HPDE6-E6E7 (cell line): Measurements from ENCODE around the gene ZFYVE1.
"Not testable (repeated sequence)": the region's sequence is repeated elsewhere in the genome, so short reads cannot be mapped to it uniquely, and the experiment has no call there.

Experiments
- DNase-seq: peaks from one replicate; pipeline ENCODE4 v3.0.0; 2011; ENCODE audit warnings: missing footprints; ENCODE audit errors: extremely low spot score

The ZFYVE1 gene

GRCh38 chr14:72958548-72958947 is 68.4 kb downstream of the ZFYVE1 start:
- no peak for DNase-seq

GRCh38 chr14:72957213-72957612 is 69.7 kb downstream of the ZFYVE1 start:
- DNase-seq: no peak

GRCh38 chr14:72956741-72957140 is 70.2 kb downstream of the ZFYVE1 start:
- not testable (repeated sequence) for DNase-seq

DNA sequence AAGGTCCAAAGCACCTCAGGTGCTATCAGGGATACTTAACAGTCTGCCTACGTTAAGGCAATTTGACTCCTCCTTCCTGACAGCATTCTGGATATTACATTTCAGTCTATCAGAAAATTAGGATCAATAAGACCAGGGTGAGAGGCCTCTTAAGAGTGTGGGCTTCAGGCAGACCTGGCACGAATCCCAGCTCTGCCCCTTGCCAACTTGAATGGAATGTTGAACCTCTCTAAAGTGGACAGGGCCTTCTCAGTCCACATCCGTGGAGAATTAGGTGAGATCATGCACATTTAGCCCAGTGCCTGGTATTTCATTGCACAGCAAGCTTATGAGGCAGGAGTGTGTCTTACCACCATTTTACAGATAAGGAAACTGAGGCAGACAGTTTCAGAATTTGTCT is 74.7 kb downstream of the ZFYVE1 start:
- DNase-seq: no peak

DNA sequence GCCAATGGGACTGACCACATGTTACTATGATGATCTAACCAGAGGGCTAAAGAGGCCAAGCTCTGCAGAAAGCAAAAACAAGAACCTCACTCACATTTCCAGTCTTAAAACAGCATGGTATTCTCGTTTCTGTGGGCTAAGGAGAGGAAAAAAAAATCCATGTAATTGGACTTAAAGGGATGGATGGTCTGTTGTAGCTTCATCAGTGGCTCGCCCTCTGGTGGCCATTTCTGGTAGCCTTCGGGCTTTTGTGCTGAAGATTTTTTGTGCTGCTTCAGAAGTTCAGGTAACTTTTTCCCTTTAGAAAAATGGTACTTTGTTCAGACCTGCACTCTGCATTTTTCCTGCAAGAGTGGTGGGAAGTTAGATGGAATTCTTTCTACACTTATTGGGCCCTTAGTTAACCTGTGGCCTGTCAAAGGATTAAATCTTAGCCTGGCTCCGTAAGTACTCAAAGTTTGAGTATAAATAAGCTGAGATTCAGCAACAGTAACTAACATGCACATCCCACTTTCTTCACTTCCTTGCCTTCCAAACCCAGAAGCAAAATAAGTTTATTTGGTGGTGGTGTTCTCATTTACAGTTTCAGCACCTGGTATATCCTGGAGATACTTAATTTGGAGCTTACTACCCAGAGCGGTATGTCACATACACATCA is 78.3 kb downstream of the ZFYVE1 start:
- DNase-seq: no peak

- DNase-seq: no peak
Observed at GRCh38 chr14:72947366-72948160, 79.3 kb downstream of the ZFYVE1 start.

GRCh38 chr14:72946491-72946890 is 80.4 kb downstream of the ZFYVE1 start:
- DNase-seq: no peak

- no peak for DNase-seq
Observed at GRCh38 chr14:72945356-72946027, 81.4 kb downstream of the ZFYVE1 start.

DNA sequence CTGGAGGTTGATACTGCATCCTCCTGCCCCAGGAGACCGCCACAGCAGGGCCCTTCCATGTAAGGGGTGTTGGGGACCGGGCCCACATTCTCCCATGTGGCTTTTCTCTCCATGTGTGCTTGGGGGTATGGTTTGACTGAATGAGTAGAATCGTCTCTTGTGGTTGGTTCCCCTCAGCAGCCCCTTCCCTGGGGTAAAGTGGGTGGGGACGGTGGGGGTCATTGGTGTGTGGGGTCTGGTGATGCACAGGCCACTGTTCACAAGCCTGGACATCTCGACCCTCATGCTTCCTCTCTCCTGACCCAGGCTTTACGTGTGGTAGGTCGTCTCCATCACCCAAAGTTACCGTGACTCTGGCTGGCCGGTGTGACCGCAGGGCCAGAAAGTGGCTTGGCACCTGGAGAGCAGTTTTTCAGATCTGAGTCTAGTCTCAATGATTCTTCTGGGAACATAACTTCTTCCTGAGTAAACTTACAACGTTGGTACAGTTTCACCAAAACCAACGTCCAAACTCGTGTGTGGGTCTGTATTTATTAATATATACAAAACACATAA is 83.0 kb downstream of the ZFYVE1 start:
- no peak for DNase-seq

- no peak for DNase-seq
Observed at GRCh38 chr14:72942934-72943333, 84.0 kb downstream of the ZFYVE1 start.

DNA sequence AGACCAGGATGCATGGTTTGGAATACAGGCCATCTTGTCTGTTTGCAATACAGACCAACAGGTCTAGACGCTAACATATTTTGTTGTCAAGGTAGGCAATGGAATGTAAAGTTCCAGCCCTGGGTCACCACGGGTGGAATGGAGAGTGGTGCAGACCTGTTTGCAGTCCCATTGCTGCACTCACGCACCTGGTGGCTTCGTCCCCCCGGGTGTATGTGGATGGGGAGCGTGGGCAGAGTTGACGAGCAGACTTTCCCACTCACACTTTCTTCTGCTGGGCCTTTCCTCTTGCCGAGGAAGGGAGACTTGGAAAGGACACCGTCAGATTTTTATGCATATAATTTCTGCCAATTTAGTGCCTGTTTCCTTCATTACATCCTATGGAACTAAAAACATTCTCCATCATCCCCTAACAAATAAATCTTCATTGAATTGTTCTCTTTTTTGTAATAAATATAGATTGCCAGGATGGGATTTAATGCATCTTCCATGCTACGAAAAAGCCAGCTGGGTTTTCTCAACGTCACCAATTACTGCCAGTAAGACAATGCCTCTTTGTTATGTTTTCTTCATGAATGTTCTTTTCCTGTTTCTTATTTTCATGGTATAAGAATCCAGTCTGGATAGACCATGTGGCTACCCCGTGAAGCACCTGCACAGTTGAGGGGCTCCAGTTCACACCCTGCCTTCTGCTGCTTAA is 85.5 kb downstream of the ZFYVE1 start:
- DNase-seq: no peak

- DNase-seq: no peak
Observed at GRCh38 chr14:72939630-72940029, 87.3 kb downstream of the ZFYVE1 start.

DNA sequence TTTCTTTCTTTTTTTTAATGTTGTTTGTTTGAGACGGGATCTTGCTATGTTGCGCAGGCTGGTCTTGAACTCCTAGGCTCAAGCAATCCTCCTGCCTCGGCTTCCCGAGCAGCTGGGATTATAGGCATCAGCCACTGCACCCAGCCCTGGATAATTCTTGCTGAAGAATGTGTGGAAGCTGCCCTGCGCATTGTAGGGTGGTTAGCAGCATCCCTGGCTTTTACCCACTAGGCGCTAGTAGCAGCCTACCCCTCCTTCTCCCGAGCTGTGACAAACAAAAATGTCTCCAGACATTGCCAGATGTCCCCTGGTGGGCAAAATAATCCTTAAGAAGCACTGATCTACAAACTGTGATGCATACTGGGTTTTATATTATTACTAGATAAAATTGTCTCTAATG is 94.0 kb downstream of the ZFYVE1 start:
- DNase-seq: no peak

DNA sequence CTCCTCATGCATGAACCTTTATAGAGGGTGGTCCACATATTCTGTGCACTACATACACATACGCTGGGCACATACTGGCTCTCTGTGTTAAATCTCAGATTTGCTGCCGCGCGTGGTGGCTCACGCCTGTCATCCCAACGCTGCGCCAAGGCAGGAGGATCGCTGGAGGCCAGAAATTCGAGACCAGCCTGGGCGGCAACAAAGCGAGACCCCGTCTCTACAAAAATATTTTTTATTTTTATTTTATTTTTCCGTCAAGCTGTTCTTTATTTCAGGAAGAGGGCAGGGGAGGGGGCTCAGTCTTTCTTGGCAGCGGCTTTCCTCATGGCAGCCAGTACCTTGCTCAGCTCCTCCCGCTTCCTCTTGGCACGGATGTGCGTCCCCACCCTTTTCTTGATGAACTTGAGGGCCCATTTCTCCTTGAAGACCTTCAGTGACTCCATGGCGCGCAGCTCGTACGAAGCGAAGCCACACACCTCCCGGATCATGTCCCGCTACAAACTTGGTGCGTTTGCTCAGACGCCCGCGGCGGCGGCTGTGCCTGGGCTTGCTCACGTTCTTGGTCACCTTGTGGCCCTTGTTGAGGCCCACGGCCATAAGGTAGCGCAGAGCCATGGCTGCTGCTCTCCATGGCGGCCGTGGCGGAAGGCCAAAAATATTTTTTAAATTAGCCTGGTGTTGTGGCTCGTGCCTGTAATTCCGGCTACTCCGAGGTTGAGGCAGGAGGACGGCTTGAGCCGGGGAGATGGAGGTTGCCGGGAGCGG is 97.4 kb downstream of the ZFYVE1 start:
- DNase-seq: no peak

- DNase-seq: no peak
Observed at GRCh38 chr14:72928872-72929271, 98.0 kb downstream of the ZFYVE1 start.

DNA sequence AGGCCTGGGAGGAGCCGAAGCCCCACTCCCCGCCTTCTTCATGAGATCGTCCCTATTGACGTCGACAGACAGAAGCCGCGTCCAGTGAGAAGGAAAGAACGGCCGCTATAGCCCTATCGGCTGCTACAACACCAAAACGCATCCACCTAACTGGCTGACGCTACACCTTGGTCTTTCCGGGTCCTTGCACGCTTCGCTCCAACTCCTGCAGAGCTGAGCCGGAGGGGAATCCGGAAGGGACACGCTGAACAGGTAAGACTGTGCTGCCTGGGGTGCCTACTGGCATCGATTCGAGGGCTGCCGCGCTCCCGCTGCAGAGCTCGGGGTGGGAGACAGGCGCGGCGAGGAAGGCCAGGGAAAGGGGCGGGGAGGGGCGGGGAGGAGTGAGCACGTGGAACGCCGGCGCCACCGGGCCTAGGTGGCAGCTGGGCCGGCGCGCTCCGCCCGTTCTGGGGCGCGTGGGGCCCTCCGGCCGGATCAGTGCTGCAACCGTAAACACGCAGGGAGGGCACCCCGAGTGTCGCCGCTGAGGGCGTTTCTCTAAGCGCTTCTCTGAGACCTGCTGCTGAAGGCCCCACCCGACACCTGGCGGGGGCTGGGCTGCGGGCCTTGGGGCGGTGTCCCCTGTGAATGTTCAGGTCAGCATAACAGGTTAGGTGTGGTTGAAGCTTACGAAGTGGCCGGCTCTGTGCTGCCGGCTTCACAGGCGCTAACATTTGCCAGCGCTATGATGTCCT is 100.4 kb downstream of the ZFYVE1 start, which contains the start of gene DCAF4:
Gene DCAF4, plus strand, starts transcription at position 173 of the 737 bp plus-strand sequence. CDS start 11,515 bp downstream, outside the sequence.
- DNase-seq: peak; percentile 99

- DNase-seq: peak; percentile 47
Observed at GRCh38 chr14:72925815-72926291, 101.1 kb downstream of the ZFYVE1 start.

DNA sequence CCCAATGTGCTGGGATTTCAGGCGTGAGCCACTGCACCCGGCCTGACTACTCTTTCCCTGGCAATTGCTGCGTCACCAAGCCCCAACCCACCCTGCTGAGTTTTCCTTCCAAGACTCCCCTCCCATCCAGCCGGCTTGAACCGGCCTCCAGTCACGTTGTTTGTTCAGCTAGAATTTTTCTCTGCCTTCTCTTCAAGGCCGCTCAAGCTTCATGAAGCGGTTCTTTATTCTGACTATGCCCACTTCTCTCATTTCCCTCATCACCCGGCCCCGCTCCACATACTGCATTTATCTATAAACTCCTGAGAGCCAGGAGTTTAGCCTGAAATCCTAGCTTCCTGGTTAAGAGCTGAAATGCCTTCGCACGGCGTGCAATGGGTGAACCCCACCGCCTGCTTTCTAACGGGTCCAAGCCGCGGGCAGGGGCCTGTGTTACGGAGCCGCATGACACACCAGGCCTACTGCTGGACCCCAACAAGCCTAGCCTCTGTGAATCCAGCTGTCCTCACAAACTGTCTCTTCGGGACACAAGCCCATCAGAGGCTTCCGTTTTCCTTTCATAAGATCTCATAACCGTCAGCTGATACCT is 101.6 kb downstream of the ZFYVE1 start:
- DNase-seq: no peak

GRCh38 chr14:72924337-72924736 is 102.6 kb downstream of the ZFYVE1 start:
- DNase-seq: no peak

DNA sequence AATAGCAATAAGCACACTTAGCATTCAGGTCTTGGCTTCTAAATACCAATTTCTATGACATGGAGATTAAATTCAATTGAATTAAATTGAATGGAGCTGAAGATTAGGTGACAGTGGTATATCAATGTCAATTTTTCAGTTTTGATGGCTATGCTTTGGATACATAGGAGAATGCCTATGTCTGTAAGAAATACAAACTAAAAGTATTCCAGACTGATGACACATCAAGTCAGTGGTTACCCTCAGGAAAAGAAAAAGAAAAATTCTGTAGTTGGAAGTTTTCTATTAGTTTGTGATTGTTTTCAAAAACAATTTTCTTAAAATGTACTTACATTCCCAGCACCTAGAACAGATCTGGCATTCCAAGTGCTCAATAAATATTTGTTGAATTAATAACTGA is 105.5 kb downstream of the ZFYVE1 start:
- DNase-seq: no peak
